MV-4-11 (cell line): Measurements from ENCODE around the gene GRK5.
A peak's percentile ranks its signal among the peaks of the same experiment; 100 is the strongest.

Experiments
- DNase-seq: peaks from one replicate; lab custom pipeline; 2025; lab: John Stamatoyannopoulos, UW

GRK5 gene

DNA sequence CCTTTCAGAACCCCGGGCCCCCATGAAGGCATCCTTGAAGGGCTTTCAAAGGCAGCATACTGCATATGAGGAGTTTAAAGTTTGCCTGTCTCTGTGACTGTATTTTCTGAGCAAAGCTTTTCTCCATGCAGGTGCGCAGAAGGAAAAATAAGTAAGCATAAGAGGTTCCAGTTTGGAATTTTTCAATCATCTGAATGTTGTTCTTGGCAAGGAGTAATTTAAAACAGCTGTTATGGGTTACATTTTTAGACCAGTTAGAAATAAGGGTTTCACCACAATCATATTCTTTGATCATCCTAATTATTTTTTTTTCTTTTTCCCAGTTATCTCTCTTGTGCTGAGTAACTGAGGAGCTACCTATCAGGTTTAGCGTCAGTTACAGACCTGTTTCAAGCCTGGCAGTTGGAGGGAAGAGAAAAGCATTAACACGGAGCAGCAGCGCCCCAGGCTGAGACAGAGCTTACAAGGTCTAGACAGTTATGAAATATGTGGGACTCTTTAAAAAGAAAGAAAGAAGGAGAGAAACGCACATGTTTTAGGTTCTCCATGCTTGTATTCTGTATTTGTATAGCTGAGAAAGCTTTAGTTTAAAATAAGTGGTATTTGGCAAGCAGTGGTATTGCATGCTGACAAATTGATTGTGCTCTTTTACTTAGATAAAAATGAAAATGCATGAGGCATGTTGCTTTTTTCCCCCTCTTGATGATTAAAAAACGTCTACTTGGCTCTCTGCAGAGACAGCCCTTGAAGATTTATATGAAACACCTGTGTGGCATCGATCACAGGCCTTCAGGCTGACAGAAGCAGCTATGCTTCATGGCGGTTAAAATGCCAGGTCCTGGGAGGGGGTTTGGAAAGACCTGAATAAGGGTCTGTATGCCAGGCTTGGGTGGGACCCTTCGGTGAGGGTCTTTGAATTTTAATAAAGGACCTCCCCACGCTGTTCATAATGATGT is 157.6 kb downstream of the GRK5 start:
- no peak for DNase-seq

- DNase-seq: no peak
Measured at GRCh38 chr10:119365773-119366599, 158.6 kb downstream of the GRK5 start.

GRCh38 chr10:119367841-119368549 is 160.6 kb downstream of the GRK5 start:
- DNase-seq: no peak

DNA sequence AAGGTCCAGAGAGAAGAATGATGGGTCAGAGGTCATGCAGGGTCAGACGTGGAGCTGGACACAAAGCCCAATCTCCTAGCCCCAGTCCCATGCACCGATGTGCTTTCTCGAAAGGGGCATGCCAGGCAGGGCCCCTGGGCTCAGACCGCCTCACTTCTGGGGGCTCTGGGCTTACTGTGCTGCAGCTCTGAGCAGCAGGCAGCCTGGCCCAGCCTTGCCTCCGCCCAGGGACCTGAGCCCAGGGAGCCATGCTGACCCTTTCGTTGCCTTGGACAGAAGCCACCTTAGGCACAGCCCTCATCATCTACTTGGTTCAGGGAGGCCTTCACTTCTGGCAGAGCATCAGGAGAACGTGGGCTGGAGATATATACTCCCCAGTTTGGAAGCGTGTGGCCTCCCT is 161.2 kb downstream of the GRK5 start:
- no peak for DNase-seq

DNA sequence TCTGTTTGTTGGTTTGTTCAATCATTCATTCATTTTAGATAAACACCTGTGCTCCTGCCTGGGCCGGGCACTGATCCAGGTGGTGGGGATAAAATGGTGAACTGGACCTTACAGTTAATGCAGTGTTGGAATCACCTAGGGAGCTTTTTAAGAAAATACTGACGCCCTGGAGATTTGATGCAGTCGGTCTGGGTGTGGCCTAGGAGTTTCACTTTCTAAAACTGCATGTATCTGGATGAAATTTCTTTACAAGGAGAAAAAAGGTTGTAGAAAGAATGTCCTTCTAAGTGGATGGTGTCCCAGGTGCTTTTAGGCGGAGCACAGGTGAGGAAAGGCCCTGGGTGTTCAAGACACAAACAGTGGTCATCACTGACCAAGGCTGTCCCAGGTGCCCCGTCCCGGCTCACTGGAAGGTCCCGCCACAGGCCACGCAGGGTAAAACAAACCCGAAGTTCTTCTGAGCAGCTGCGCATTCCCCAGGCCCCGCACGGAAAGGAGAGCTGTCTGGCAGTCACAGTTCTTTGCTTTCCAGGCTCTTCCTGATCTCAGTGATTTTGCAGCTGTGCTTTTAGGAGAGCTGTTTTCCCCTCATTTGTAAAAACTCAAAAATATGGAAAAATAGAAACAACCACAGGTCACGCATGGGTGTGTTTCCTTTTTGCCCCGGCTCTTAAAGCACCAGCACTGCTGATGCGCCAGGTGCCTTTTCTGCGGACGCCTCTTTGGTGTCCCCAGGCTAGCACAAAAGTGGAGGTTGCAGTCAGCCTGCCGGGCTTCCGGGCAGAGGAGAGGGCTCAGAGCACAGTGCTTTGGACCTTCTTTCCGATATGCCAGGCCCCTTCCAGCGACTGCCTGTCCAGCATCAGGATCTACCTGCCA is 161.9 kb downstream of the GRK5 start:
- DNase-seq: no peak

DNA sequence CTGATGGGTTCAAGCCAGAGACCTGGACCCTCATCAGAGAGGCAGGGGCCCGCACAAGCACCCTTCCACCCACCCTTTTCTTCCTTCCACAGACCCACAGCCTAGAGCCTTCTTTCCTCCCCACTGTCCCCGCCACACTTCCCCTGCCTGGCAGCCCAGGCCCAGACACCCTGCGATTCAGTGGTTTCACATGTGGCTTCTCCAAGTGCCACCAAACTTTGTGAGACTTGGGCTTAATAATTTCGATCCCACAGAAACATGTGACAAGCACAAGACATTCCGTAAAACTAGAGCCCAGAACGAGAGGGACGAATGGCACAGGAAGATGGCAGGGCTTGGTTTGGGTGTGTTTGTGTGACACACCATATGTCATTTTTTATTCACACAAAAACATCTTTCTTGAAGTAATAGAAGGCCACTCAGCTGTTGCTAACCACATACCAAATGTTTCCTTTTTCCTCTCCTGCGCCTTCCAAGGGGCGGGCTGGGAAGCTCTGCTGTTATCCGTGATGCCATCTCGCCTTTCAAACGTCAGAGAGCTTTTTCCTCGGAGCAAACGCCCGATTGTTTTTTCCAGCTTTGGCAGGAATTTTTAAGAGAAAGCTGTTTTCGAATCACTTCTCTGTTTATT is 162.9 kb downstream of the GRK5 start:
- DNase-seq: peak; percentile 47

- no peak for DNase-seq
Measured at GRCh38 chr10:119370972-119371703, 163.8 kb downstream of the GRK5 start.

- DNase-seq: no peak
Measured at GRCh38 chr10:119371704-119372663, 164.6 kb downstream of the GRK5 start.

- peak; percentile 65 for DNase-seq
Measured at GRCh38 chr10:119373294-119374102, 166.1 kb downstream of the GRK5 start.

DNA sequence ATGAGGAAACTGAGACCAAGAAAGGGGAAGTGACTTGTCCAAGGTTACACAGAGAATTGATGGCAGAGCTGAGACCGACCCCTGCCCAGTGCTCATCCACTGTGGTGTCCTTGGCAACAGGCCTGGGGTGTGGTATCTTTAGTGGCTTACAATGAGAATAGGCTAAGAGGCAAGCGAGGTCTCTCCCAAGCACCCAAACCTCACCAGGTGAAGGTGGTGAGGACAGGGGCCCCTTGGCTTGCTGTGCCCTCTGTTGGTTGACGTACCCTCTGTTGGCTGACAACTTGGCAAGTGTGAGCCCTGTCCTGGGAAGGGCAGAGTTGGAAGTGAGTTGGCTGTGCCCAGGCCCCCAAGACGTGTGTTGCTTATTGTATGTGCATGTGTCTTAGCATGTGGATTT is 166.9 kb downstream of the GRK5 start:
- DNase-seq: peak; percentile 31

DNA sequence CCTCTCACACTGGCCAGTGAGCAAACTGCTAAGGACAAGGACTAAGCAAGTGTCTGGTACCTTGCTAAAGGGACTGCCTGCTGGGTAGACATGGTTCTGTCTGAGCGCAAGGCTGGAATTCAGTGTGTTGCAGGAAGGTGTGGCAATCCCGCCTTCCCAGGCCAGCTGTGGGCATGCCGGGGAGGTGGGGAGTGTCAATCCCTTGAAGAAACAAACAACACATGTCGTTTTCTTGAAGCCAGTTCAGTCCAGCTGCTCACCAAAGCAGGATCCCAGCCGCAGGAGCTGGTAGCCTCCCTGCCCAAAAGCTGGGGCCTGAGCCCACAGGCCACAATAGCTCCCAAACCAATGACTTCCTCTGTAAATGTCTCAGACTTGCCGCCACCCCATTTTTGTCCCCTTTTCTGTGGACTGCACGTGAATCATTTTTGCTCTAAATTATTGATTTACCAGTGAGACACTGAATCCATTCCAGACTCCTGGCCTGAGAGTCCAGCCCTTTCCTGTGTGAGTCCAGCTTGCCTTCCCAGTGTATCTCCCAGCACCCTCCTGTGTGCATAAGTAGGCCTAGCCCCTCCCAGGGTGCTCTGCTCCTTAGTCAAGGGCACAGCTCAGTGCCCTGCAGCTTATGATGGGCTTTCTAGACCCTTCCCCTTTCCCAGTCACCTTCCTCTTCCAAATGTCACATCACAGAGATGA is 168.4 kb downstream of the GRK5 start:
- no peak for DNase-seq

DNA sequence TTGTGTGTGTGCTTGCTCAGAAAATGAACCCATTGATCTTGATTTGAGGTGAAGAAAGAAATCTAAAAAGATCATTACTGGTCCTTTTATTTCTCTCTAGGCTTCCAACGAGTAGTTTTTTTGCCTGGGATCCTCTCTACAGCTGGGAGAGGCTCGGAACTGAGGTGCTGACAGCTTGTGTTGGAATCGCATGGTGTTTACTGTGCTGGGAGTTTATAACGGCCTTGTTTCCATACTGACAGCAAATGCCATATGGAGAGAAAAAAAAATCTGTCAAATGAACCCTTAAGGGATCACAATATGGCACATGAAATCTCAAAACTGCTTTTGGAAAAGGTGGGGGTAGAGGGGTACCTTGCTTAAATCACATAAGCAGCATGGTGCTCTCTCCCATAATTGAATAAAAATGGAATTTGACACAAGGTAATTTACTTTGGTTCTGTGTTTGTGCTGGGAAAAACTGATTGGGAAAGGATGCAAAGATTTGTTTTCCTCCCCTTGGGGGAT is 170.1 kb downstream of the GRK5 start:
- no peak for DNase-seq

DNA sequence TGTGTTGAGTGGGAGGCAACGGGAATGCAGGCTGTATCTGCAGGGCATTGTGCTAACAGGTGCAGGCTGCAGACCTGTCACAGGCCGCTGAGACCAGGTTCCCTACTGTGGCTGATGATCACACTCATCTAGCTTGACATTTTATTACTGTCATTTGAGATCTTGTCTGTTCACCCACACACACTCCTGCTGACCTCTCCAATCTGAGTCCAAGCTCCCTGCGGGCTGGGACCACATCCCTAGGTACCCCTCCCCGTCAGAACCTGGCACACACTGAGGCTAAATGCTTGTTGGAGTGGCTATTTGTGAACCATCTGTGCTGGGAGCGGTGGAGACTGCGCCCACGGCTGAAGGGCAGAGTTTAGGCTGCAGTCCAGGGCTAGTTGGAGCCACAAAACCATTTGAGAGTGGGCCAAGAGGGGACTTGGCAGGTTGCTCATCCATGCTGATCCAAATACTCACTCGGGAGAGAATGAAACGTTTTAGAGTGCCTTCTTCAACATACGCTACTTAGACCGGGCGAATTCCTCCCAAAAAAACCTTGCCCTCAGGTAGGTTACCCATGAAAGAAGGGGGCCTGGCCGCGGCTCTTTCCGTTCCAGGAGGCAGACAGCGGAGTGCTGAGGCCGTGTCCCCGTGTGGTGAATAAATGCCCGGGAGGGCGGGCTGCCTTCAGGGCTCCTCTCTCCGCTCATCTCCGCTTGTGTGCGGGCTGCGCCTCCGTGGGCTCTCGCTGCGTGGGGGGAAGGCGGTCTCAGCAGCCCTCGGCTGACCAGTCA is 170.8 kb downstream of the GRK5 start:
- DNase-seq: no peak

- no peak for DNase-seq
Measured at GRCh38 chr10:119378737-119379067, 171.3 kb downstream of the GRK5 start.

- peak; percentile 17 for DNase-seq
Measured at GRCh38 chr10:119379466-119380071, 172.2 kb downstream of the GRK5 start.
